A673 (cell line): ENCODE results near the gene MYL9. TPM values are rescaled to one million over a fixed set of nuclear protein-coding genes. Genes with fewer than 3 reads are reported as not detected.

ENCODE experiments used
- BruUV-seq: library from RNA; stranded (reverse); fragments of 400-500 nt; replicated peaks from 2 replicates; lab custom pipeline; 2021; lab: Mats Ljungman, UMichigan
- CTCF ChIA-PET: fragments of 300-600 bp; sonication (Branson Sonifier 250); formaldehyde crosslinking; loops from one replicate; lab custom pipeline; 2022; ENCODE audit warnings: antibody characterized with exemption; lab: Charles Lee
- POLR2A ChIA-PET: fragments of 300-600 bp; sonication (Branson Sonifier 250); formaldehyde crosslinking; loops from one replicate; lab custom pipeline; 2022; ENCODE audit warnings: antibody characterized with exemption; ENCODE audit not compliant: low non-redundant PET; lab: Charles Lee
- DNase-seq: peaks from one replicate; pipeline ENCODE4 v3.0.0-alpha.2; 2015; ENCODE audit warnings: low spot score
- H3K27ac ChIP-seq: fragments of 200-600 bp; sonication (generic); 2 replicates; pipeline ENCODE4 v1.5.1; 2016; ENCODE audit warnings: mixed run types, low read depth, mild to moderate bottlenecking, mixed read lengths, antibody characterized with exemption, low read length; ENCODE audit not compliant: poor library complexity, severe bottlenecking
- H3K27me3 ChIP-seq: fragments of 200-600 bp; sonication (generic); replicated peaks from 2 replicates; pipeline ENCODE4 v1.6.1; 2017; ENCODE audit warnings: mixed run types, low read depth, mild to moderate bottlenecking, mixed read lengths, antibody characterized with exemption, low read length; ENCODE audit not compliant: insufficient read depth, poor library complexity
- H3K36me3 ChIP-seq: fragments of 200-600 bp; sonication (generic); 2 replicates; pipeline ENCODE4 v1.6.1; 2016; ENCODE audit warnings: mixed run types, mild to moderate bottlenecking, mixed read lengths, antibody characterized with exemption, low read length; ENCODE audit not compliant: insufficient read depth, poor library complexity, severe bottlenecking
- H3K4me1 ChIP-seq: fragments of 200-600 bp; sonication (generic); 2 replicates; pipeline ENCODE4 v1.6.1; 2017; ENCODE audit warnings: mixed run types, mild to moderate bottlenecking, mixed read lengths, antibody characterized with exemption, low read length; ENCODE audit not compliant: insufficient read depth, poor library complexity, severe bottlenecking
- H3K4me3 ChIP-seq: fragments of 200-600 bp; sonication (generic); 2 replicates; pipeline ENCODE4 v1.5.1; 2016; ENCODE audit warnings: low read depth, mixed run types, mild to moderate bottlenecking, mixed read lengths, low read length; ENCODE audit not compliant: poor library complexity, severe bottlenecking
- H3K9me3 ChIP-seq: fragments of 200-600 bp; sonication (generic); 2 replicates; pipeline ENCODE4 v1.6.1; 2016; ENCODE audit warnings: mixed run types, low read depth, mild to moderate bottlenecking, mixed read lengths, antibody characterized with exemption, low read length; ENCODE audit not compliant: poor library complexity, severe bottlenecking
- CTCF ChIP-seq: fragments of 300-800, 200-600 bp; sonication (generic); conservative IDR thresholded peaks from 2 replicates; pipeline ENCODE4 v1.5.1; 2017; ENCODE audit warnings: low read depth, mild to moderate bottlenecking, antibody characterized with exemption, low read length, moderate library complexity, mixed read lengths
- EZH2 ChIP-seq: fragments of 200-600 bp; sonication (generic); IDR thresholded peaks from 2 replicates; pipeline ENCODE4 v1.6.1; 2017; ENCODE audit warnings: borderline replicate concordance, low read depth, mild to moderate bottlenecking, mixed read lengths, antibody characterized with exemption, low read length; ENCODE audit not compliant: poor library complexity, severe bottlenecking
- intact Hi-C: fragments of 100-400 bp; cut with micrococcal nuclease; formaldehyde crosslinking; loops from one replicate; pipeline ENCODE4 v1.10.0; 2022; ENCODE audit not compliant: unreplicated experiment
- total RNA-seq: library from RNA; stranded (reverse); gene quantifications from 2 replicates; pipeline ENCODE4 v1.2.3, GENCODE V29; 2021

Gene MYL9
- total RNA-seq, 1 experiment from 2014 or later, result not detected

GRCh38 chr20:36591281-36591680 is 50.0 kb downstream of the MYL9 start:
- intact Hi-C loops, result no loop called here
- POLR2A ChIA-PET, result no interaction called here
- Histone ChIP-seq H3K4me3 (no peak overlapping the region), H3K9me3 (no peaks in the 10 kb centered on the region), H3K27me3 (no peaks in the 10 kb centered on the region), H3K4me1 (peaks cover 6% of the 10 kb centered on the region), H3K36me3 (peaks cover 61% of the 10 kb centered on the region), H3K27ac (no peak overlapping the region)
- BruUV-seq, result no TSS peak
- DNase-seq, result no peak
- no peak for TF ChIP-seq CTCF
- TF ChIP-seq EZH2, result no peak
- CTCF ChIA-PET, result interaction anchor here (1.5 kb wide), 1 partner anchor 85 kb away, joined by 5 read pairs; no protein-coding TSS in a partner anchor

GRCh38 chr20:36591854-36592641 is 50.7 kb downstream of the MYL9 start:
- ChIA-PET CTCF (interaction anchor here (0.7 to 1.5 kb wide), 2 partner anchors 44 to 86 kb away, joined by 3 to 5 read pairs; no protein-coding TSS in a partner anchor), POLR2A (no interaction called here)
- H3K4me3 ChIP-seq, result no peak overlapping the region
- peaks cover 6% of the 10 kb centered on the region for H3K4me1 ChIP-seq
- BruUV-seq, result no TSS peak
- DNase-seq, result peak; percentile 65
- H3K9me3 ChIP-seq, result no peaks in the 10 kb centered on the region
- intact Hi-C loops, result loop anchor here (1.0 kb wide), 1 partner anchor 36 kb away; no protein-coding TSS in a partner anchor
- no peak overlapping the region for H3K27ac ChIP-seq
- TF ChIP-seq EZH2 (no peak), CTCF (peak; percentile 62)
- H3K27me3 ChIP-seq, result no peaks in the 10 kb centered on the region
- H3K36me3 ChIP-seq, result peaks cover 57% of the 10 kb centered on the region

DNA sequence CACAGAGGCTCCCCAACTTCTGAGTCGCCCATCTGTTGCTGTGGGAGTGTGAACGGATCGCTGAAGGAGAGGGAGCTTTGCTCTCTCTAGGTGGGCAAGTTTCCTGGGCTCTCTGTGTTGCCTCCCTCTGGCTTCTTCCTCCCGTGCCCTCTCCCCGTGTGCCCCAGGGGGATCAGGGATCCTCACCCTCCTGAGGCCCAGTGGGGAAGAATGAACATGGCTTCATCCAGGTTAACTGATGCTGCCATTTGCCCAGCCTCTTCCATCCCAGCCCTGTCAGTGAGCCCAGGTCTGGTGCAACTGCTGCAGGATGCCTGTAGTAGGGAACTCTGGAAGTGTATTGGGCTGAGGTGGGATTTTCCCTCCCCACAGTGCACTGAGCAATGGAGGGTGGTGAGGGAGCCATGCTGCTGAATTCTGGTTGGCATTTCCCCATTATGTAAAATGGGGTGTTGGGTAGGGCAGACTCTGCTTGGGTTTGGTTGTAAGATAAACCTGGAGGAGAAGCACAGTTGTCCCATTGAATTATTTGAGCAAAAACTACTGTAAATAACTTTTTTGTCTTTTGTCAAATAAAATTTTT is 52.1 kb downstream of the MYL9 start:
- TF ChIP-seq EZH2, result no peak
- no peak for TF ChIP-seq CTCF
- POLR2A ChIA-PET, result no interaction called here
- CTCF ChIA-PET, result interaction anchor here (0.6 kb wide), 1 partner anchor 1340 kb away, joined by 8 read pairs; no protein-coding TSS in a partner anchor
- H3K4me1 ChIP-seq, result peaks cover 6% of the 10 kb centered on the region
- no peak for DNase-seq
- intact Hi-C loops, result no loop called here
- no peak overlapping the region for H3K4me3 ChIP-seq
- no peaks in the 10 kb centered on the region for H3K27me3 ChIP-seq
- BruUV-seq, result no TSS peak
- H3K36me3 ChIP-seq, result peaks cover 52% of the 10 kb centered on the region
- H3K9me3 ChIP-seq, result no peaks in the 10 kb centered on the region
- H3K27ac ChIP-seq, result no peak overlapping the region
